CD4-positive, alpha-beta T cell treated with Interferon alpha-2 for 1 hour (primary cell): Measurements from ENCODE around the gene NCAM1.

Experiments
- DNase-seq, 2 donors: peaks; one replicate each; pipeline ENCODE4 v3.0.0-alpha.2; 2020 to 2022

Gene NCAM1

GRCh38 chr11:113134626-113135025 lies 173.4 kb downstream of the NCAM1 start:
- DNase-seq = no peak

DNA sequence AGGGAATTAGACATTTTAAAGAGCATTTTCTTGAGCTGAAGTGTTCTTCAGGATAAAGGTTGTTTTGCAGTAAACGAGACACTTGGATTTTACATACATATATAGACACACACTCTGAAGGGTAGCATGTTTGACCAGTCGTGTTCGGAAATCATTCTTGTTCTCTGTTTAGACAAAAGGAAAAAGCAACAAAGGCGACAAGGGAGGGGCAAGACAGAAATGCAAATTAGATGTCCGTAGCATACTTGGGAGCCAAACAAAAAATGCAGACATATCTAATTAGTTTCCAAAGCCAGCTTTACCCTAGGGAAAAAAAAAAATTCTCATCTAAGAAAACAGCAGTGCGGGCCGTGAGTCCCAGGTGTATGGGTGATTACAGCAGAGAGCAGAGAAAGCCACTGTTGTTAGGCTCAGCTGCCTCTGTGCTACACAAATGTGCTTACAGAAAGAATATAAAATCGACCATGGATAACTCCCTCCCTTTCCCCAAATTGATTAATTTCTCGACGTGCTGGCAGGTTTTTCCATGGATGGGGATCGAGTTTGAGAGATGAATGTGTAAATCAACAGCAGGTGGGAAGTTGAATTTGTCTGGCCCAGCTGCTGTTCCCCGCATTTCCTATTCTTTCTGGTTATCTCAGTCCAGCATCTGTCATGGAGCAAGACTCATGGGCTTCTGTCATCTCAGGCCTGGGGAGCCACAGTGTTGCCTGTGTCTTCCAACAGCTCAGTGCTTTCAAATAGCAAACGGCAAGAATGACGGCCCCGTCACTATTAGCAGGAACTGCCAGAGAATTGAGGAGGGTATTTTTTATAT lies 176.7 kb downstream of the NCAM1 start:
- no peak for DNase-seq

DNA sequence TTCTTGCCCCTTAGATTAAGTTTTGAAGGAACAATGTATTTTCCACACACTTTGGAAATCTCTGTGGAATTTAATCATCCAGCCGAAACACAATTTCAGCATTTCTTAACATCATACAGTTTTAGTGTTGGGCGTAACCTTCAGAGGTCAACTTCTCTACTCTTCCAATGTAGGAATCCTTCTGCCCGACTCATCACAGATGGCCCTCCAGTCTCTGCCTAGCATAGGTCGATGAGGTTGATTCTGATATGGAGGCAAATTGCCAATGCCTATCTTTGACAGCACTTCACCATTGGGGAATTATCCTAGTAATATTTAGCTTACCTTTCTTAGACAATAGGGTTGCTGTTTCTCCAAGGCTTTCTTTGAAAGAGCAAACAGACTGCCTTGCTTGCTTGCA lies 177.5 kb downstream of the NCAM1 start:
- DNase-seq = no peak

GRCh38 chr11:113141010-113141409 lies 179.8 kb downstream of the NCAM1 start:
- DNase-seq = no peak

DNA sequence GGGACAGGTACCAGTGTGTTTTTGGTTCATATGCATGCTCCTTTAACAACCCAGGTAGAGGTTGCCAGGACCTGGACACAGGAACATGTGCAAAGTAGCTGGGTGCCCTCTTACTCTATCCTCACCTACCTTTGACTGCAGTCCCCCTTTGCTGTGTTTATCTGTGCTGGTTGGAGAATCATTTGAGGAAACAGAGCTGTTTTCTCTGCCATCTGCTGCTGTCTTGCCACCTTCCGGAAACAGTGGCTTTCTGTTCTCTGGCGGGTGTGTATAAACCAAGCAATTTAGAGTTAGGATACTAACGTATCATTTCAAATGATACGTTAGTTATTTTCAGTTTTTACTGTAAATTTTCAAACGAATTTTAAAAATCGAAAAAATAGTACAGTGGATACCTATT lies 181.3 kb downstream of the NCAM1 start:
- DNase-seq = no peak

DNA sequence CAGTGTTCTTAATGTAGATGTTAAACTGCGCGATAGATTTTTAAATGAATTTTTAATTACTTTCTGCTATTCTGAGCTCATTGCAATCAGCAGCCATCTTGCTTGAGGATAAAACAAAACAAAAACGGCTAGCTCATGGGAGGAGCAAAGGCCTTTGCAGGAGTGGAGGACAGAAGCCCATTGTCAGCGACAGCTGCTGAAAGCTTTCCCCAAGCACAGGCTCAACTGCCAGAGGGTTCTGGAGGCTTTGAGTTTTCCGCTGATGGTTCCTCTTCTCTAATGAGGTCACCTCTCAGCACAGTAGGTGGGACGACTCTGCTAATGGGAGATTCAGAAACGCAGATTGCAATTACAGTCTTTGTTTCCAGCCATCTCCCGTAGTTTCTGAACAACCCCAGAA lies 186.0 kb downstream of the NCAM1 start:
- DNase-seq = no peak

DNA sequence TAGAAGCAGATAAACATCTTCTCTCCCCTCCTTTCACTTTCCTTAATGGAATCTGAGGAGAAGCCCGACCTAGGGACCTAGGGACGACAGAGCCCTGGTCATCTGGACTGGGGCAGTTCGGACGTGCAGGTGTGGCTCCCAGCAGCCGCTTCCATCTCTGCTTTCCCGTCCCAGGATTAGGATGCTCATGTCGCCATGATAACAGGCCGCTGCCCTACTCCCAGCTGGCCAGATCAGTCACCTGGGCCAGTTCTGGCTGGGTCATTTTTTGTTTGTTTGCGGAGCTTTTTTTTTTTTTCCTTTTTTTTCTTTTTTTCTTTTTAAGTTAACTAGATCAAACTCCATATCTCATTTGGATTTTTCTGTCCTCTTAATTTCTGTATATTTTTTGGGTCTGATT lies 186.9 kb downstream of the NCAM1 start:
- no peak for DNase-seq

DNA sequence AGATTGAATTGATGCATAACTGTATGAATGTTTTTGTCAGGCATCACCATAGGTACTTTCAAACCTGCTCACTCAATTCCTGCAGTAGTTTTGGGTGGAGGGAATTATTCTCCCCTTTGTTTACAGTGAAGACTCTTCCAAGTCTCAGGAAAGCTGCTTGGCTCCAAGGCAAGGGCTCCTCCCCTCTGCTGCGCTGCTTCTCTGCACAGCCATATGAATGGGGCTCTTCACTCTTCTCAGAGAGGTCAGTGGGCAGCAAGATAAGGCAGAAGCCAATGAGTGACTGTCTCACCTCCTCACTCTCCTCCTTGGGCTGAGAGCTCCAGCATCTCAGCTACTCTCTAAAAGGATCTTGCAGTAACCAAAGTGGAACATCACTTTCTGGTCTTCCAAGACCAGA lies 187.4 kb downstream of the NCAM1 start:
- no peak for DNase-seq

DNA sequence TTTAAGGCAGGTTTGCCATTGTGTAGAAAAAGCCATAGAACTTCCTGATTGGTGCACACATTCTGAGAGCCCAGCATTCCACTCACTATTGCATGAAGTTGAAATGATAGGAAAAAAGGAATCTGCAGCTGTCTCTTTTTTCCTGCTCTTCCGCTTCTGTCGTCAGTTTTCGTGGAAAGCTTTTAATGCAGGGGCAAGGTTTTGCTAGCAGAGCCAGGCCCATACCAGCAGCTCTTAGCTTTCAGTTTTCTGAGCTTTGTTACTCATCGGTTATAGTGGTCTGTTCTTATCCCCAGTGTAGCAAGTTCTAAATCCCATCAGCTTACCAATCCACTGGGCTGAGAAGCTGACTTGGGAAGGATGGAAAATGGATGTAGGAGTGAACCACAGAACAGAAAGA lies 190.3 kb downstream of the NCAM1 start:
- DNase-seq = no peak

DNA sequence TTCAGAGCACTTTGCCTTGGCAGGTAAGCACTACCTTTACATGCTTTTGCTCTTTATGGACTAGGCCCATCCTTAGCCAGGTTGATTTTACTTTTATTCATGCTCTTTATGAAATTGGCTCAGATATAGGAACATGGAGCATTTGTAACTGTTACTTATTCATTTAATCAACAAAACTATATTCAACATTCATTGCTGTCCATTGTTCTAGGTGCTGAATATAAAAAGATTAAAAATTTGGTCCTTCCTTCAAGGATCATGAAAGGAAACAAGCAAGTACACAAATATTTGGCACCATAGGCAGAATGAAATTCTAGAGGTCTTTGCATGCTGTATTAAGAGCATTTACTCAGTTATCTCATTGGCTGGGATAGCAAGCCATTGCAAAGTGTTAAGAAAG lies 191.3 kb downstream of the NCAM1 start:
- no peak for DNase-seq

- DNase-seq = no peak
Measured at GRCh38 chr11:113153847-113154246, 192.6 kb downstream of the NCAM1 start.

DNA sequence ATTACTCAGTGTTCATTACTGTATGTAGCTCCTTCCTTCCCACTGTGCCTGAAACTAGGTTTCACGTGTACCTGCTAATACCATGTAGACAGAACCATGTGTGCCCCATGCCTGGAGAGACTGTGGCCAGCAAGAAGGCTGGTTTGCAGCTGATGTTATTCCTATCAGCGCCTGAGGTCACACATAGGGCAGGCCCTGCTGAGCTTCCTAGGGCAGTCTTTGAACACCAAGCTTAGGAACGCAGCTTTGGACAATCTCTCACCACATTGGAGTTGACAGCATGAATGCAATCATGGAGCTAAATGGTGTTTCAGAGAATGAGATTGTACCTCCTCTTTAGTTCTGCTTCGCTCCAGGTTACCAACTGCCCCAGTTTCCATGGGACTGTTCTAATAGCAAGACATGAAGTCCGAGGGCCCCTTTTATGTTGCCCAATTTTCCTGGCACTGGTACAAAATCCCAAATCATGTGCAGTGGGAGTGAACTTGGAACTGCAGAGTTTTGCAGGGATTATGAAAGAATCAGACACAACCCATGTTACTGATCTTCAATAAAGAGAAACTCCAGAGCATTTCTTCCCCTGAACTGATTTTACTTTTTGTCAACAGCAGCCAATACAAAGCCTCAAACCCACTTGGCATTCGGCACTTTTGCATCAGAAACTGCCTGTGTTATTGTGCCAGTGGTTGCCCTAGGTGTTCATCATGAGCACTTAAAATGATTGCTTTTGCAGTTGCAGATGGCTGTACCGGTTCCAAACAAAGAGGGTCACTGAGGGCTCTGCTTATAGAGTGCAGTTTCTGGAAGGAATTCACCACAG lies 199.0 kb downstream of the NCAM1 start:
- DNase-seq = no peak

- no peak for DNase-seq
Measured at GRCh38 chr11:113160808-113161124, 199.5 kb downstream of the NCAM1 start.

DNA sequence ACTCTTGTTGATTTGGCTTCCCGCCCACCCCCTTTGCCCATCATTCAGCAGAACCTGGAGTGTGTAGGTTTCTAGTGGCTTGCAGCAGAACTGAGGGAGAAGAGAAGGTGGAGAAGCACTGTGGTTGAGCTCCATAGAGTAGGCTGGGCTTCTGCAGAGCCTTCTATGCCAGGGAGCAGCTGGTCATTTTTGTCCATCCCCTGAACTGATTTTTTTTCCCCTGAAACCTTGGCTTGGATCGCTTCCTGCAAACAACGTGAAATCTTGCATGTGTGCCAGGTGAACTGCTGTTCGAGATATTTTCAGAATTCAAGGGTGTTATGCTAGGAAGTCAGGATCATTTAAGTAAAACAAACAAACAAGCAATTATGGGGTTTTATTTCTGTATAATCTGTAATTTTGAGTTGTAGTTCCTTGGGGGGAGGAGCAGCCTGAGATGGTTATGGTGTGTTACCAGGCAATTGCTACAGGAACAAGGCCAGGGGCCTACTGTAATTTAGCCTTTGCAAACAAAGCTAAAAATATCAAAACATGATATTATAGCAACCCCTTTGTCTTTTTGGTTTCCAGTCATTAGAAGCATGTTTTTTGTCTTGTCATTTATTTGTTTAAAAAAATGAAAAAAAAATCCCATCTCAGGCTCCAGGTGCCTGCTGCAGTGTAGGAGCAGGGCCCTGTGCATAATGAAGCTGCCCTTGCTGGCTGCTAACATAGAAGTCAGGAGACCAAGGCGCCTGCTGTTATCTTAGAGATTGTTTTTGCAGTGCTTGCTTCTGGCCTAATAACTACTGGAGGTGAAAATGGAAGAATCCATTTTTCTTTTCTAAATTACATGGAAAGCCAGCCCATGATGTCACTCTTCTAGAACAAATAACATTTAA lies 200.7 kb downstream of the NCAM1 start:
- no peak for DNase-seq

DNA sequence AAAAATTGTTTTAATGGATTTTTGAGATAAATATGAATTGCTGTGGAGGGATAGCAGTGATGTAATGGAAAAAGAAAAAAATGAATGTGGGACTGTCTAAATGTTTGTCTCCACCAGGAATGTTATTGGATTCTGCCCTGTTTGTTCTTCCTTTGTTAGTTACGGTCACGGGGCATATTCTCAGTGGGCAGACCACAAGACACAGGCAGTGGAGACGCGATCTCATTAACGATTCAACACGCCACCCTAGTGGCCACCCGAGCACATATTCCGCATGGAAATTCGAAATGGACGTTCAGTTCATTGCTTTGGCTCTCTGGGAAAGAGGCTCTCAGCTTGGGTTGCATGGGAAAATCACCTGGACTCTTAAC lies 201.4 kb downstream of the NCAM1 start:
- DNase-seq = no peak

DNA sequence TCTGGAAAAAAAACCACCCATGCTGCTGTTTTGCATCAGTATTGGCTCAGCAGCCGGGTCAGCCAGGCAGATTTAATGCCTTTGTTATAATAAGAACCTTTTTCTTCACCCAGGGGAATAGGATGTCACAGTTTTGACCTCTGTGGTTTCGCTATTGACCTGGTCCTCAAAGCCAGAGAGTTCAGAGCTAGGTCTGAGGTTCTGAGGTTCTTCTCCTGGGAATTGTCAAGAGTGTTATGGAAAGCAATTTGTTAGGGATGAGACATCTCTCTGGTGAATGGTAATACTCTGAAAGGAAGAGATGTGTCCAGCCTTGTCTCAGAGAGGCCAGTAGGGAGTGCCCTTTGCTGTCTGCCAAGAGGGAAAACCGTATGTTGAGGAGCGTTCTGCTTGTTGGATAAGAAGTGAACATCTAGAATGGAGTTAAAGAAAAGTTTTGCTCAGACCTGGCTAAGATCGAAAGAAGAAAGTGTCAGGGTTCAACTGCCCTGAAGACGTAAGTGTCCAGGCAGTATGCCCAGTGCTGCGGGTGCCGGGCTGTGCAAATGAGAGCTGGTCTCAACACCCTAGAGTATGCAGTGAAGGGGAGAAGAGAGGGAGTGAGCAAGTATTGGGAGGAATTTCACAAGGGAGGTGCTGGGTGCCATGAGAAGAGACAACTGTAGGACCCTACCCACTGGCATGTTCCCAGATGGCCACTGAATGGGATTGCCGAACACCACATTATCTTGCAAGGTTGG lies 202.2 kb downstream of the NCAM1 start:
- DNase-seq = no peak

DNA sequence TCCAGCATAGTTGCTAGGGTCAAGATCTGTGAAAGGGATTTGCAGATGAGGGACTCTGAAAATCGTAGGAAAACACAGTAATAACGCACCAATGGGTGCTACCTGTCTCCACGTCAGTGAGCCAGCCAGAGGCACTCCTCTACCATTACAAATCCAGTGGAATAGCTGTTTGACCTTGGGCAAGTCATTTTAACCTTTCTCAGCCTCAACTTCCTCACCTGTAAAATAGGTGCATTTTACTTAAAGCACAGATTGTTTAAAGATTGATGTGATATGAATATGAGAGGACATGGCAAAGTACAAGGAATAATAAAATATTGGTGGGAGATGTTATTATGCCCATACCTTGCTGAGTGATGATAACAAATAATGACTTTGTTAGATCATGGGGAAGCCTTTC lies 205.1 kb downstream of the NCAM1 start:
- no peak for DNase-seq

DNA sequence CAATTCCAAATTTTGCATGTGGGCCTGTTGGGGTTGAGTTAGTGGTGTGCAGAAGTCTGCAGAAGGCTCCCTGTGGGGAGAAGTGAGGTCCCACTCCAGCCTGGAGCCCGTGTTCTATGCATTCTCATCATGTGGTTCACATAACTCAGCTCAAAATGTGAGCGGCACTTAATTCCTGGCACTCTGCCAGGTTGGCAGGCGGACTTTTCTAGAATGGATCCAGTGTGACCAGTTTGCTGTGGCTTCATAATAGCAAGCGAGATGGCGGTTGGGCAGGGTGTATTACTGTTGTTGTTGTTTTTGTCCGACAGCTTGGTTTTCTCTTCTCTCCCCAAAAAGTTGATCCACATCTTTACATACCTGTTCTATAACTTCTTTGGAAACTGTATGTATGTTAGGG lies 206.4 kb downstream of the NCAM1 start:
- DNase-seq = no peak

- DNase-seq = no peak
Measured at GRCh38 chr11:113168354-113169342, 207.4 kb downstream of the NCAM1 start.

DNA sequence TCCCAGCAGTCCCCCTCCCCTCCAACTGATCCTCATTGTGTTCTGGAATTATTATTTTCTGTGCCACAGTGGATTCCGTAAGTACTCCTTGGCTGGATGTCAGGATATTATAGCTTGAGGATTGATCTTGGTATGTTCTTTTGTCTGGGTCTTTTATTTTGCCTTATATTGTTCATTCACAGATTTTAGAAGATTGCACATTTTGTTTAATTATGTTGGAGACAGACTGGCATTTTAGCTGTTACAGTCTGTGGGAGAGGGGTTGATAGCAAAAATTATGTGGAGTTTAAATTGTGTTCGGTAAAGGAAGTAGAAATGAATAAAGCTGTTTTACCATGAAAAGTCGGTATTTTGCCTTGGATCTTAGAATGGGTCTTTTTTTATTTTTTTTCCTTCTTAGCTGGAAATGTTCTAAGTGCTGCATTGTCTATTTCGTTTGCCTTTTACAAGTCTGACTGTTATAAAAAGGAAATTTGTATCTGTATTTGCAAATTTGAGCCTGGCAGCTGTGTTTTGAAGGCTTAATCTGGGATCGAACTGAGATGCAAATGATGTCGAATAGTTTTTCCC lies 211.2 kb downstream of the NCAM1 start:
- DNase-seq = no peak

- DNase-seq = no peak
Measured at GRCh38 chr11:113173126-113173525, 211.9 kb downstream of the NCAM1 start.
